DND-41 (cell line): ENCODE results near the gene CTTN.

Source experiments
- CTCF ChIP-seq: IDR thresholded peaks from 2 replicates; pipeline ENCODE4 v1.5.1; 2012; ENCODE audit warnings: borderline replicate concordance, low read length, moderate library complexity, mild to moderate bottlenecking; ENCODE audit not compliant: poor library complexity, severe bottlenecking; ENCODE audit errors: extremely low read depth
- EZH2 ChIP-seq: IDR thresholded peaks from 3 replicates; pipeline ENCODE4 v1.6.1; 2012; ENCODE audit warnings: borderline replicate concordance, low read depth, mild to moderate bottlenecking, moderate library complexity, low read length, inconsistent platforms; ENCODE audit not compliant: severe bottlenecking

GRCh38 chr11:70463478-70464255, 65.3 kb downstream of the CTTN start:
- TF ChIP-seq CTCF: no peak
- no peak for TF ChIP-seq EZH2
